Measurements from ENCODE around the gene PCDHA4. TPM values are rescaled to one million over a fixed set of nuclear protein-coding genes. Genes with fewer than 3 reads are reported as not detected.

The PCDHA4 gene
- total and polyA plus RNA-seq, 2 of the 8 experiments (the other 6 are each of a cell fraction or from before 2014, with no cell fraction given): 3.7 to 5.7 TPM

GRCh38 chr5:140827704-140828361 lies 21.0 kb downstream of the PCDHA4 start, which contains the start of gene PCDHA6 (continued):
- TF ChIP-seq CHD1 (IDR thresholded peaks at IDR 0.05; ENCODE audit: low read depth, low read length) (no peak), TAF1 (IDR thresholded peaks at IDR 0.05; ENCODE audit: low read depth, low read length) (no peak), TEAD4 (IDR thresholded peaks at IDR 0.05; ENCODE audit: low read depth, low read length) (no peak), RFX5 (IDR thresholded peaks at IDR 0.05; ENCODE audit: borderline replicate concordance, low read depth, low read length) (no peak), JUN (IDR thresholded peaks at IDR 0.05; ENCODE audit: low read depth, low read length) (no peak), POLR2A (IDR thresholded peaks at IDR 0.05; ENCODE audit: control extremely low read depth in 1 of 2, low read depth in 2 of 2, low read length in 2 of 2) (no peak), POU5F1 (IDR thresholded peaks at IDR 0.05; ENCODE audit: low read depth, low read length) (no peak), PHF8 (conservative IDR thresholded peaks at IDR 0.05; ENCODE audit: low read depth, low read length) (no peak)
